GM23338 (cell line): ENCODE measurements around the gene YES1. TPM values are rescaled to one million over a fixed set of nuclear protein-coding genes. Genes with fewer than 3 reads are reported as not detected.

ENCODE experiments used
- ATAC-seq: fragments of 200-7000 bp; cut with Tn5 transposase; 3 replicates; pipeline ENCODE4 v1.9.1; 2020
- DNase-seq: peaks from one replicate; pipeline ENCODE4 v3.0.0-alpha.2; 2015; ENCODE audit warnings: low spot score
- H2AFZ ChIP-seq: fragments of 200-600 bp; sonication (generic); 2 replicates; pipeline ENCODE4 v1.8.0; 2016; ENCODE audit warnings: antibody characterized with exemption, mild to moderate bottlenecking, moderate library complexity
- H3F3A ChIP-seq: fragments of 200-600 bp; sonication (generic); replicated peaks from 2 replicates; pipeline ENCODE4 v1.8.0; 2017; ENCODE audit warnings: antibody characterized with exemption, mixed run types, low read depth
- H3K27ac ChIP-seq: fragments of 200-600 bp; sonication (generic); 2 replicates; pipeline ENCODE4 v1.6.1; 2016; ENCODE audit warnings: low read depth
- H3K27me3 ChIP-seq: fragments of 200-600 bp; sonication (generic); 2 replicates; pipeline ENCODE4 v1.8.0; 2016; ENCODE audit warnings: mild to moderate bottlenecking, mixed run types, moderate library complexity; ENCODE audit not compliant: insufficient read depth
- H3K36me3 ChIP-seq: fragments of 200-600 bp; sonication (generic); 2 replicates; pipeline ENCODE4 v1.8.0; 2016; ENCODE audit warnings: mild to moderate bottlenecking; ENCODE audit not compliant: insufficient read depth
- H3K4me1 ChIP-seq: fragments of 200-600 bp; sonication (generic); 2 replicates; pipeline ENCODE4 v1.8.0; 2016; ENCODE audit warnings: mild to moderate bottlenecking, moderate library complexity; ENCODE audit not compliant: insufficient read depth
- H3K4me2 ChIP-seq: fragments of 200-600 bp; sonication (generic); 2 replicates; pipeline ENCODE4 v1.7.1; 2017; ENCODE audit warnings: mixed run types
- H3K4me3 ChIP-seq: fragments of 200-600 bp; sonication (generic); 2 replicates; pipeline ENCODE4 v1.6.1; 2016; ENCODE audit warnings: mixed run types
- H3K79me2 ChIP-seq: fragments of 200-600 bp; sonication (generic); replicated peaks from 2 replicates; pipeline ENCODE4 v1.8.0; 2017; ENCODE audit warnings: mild to moderate bottlenecking; ENCODE audit not compliant: insufficient read depth
- H3K9me2 ChIP-seq: fragments of 200-600 bp; sonication (generic); 2 replicates; pipeline ENCODE4 v1.8.0; 2017; ENCODE audit not compliant: insufficient read depth
- H4K20me1 ChIP-seq: fragments of 200-600 bp; sonication (generic); replicated peaks from 2 replicates; pipeline ENCODE4 v1.8.0; 2017; ENCODE audit warnings: mild to moderate bottlenecking; ENCODE audit not compliant: insufficient read depth
- H3K27ac Mint-ChIP-seq: 2 replicates; pipeline ENCODE4 v1.8.0; 2020; ENCODE audit warnings: inconsistent platforms, mild to moderate bottlenecking, moderate library complexity, mixed read lengths
- H3K27me3 Mint-ChIP-seq: 3 replicates; pipeline ENCODE4 v1.8.0; 2022; ENCODE audit warnings: low read depth, mild to moderate bottlenecking, moderate library complexity, mixed read lengths, inconsistent platforms; ENCODE audit not compliant: insufficient read depth, poor library complexity
- H3K36me3 Mint-ChIP-seq: 3 replicates; pipeline ENCODE4 v1.8.0; 2021; ENCODE audit warnings: low read depth, mild to moderate bottlenecking, inconsistent platforms, moderate library complexity, mixed read lengths
- H3K4me1 Mint-ChIP-seq: 3 replicates; pipeline ENCODE4 v1.8.0; 2020; ENCODE audit warnings: mild to moderate bottlenecking, inconsistent platforms, mixed read lengths
- H3K4me3 Mint-ChIP-seq: 3 replicates; pipeline ENCODE4 v1.8.0; 2021; ENCODE audit warnings: moderate library complexity, mild to moderate bottlenecking, inconsistent platforms, mixed read lengths
- H3K9me3 Mint-ChIP-seq: 3 replicates; pipeline ENCODE4 v1.8.0; 2020; ENCODE audit warnings: moderate library complexity, mild to moderate bottlenecking, inconsistent platforms, mixed read lengths
- CREB1 ChIP-seq: fragments of 250-450 bp; sonication (Bioruptor Pico); IDR thresholded peaks from 2 replicates; pipeline ENCODE4 v1.5.0; 2020; ENCODE audit warnings: low read depth, mild to moderate bottlenecking, moderate library complexity
- EZH2 ChIP-seq: fragments of 200-600 bp; sonication (generic); IDR thresholded peaks from one replicate; pipeline ENCODE4 v1.8.0; 2017; ENCODE audit warnings: antibody characterized with exemption, mild to moderate bottlenecking, low read depth; ENCODE audit not compliant: unreplicated experiment
- EZH2phosphoT487 ChIP-seq: fragments of 200-600 bp; sonication (generic); IDR thresholded peaks from one replicate; pipeline ENCODE4 v1.8.1; 2018; ENCODE audit warnings: antibody characterized with exemption; ENCODE audit not compliant: unreplicated experiment
- JUNB ChIP-seq: IDR thresholded peaks from one replicate; pipeline ENCODE4 v1.6.1; 2016; ENCODE audit warnings: antibody characterized with exemption; ENCODE audit not compliant: unreplicated experiment
- NANOG ChIP-seq: IDR thresholded peaks from 2 replicates; pipeline ENCODE4 v1.6.1; 2016; ENCODE audit warnings: antibody characterized with exemption, borderline replicate concordance
- POLR2AphosphoS5 ChIP-seq: IDR thresholded peaks from 2 replicates; pipeline ENCODE4 v1.6.1; 2016; ENCODE audit warnings: antibody characterized with exemption, low read depth
- STAT1 ChIP-seq: IDR thresholded peaks from one replicate; pipeline ENCODE4 v1.6.1; 2016; ENCODE audit warnings: antibody characterized with exemption; ENCODE audit not compliant: unreplicated experiment
- ZNF114 ChIP-seq: fragments of 250-450 bp; sonication (Bioruptor Pico); IDR thresholded peaks from 2 replicates; pipeline ENCODE4 v1.5.0; 2020; ENCODE audit warnings: mild to moderate bottlenecking, moderate library complexity
- ZNF331 ChIP-seq: fragments of 250-450 bp; sonication (Bioruptor Pico); IDR thresholded peaks from 2 replicates; pipeline ENCODE4 v1.5.0; 2020; ENCODE audit warnings: low read depth, mild to moderate bottlenecking, moderate library complexity
- polyA plus RNA-seq: library from polyadenylated mRNA; unstranded; fragments of >200 nt; fragmentation: Nextera tagmentation; extraction: Ambion mirVana; gene quantifications from 2 replicates; pipeline ENCODE4 v1.2.1, GENCODE V29; 2016
- total RNA-seq: library from RNA; depleted of rRNA; stranded (reverse); fragments of >200 nt; shearing (Covaris generic); gene quantifications from 2 replicates; pipeline ENCODE4 v1.2.3, GENCODE V29; 2014
- TF ChIP-seq, protein P1 (sequence below), 2 experiments: fragments of 200-600 bp in 1 of 2; sonication (generic) in 1 of 2; conservative IDR thresholded peaks; 2 replicates each; pipeline versions ENCODE4 v1.5.1 to v1.6.1; 2016 to 2017; ENCODE audit warnings: antibody characterized with exemption in 2 of 2, low read depth in 2 of 2, mild to moderate bottlenecking in 2 of 2, moderate library complexity in 1 of 2
- TF ChIP-seq, protein P2 (sequence below): fragments of 250-450 bp; sonication (Bioruptor Pico); IDR thresholded peaks from 2 replicates; pipeline ENCODE4 v1.5.0; 2020; ENCODE audit warnings: mild to moderate bottlenecking, moderate library complexity
- TF ChIP-seq, protein P3 (sequence below): IDR thresholded peaks from one replicate; pipeline ENCODE4 v1.6.1; 2018; ENCODE audit warnings: antibody characterized with exemption; ENCODE audit not compliant: unreplicated experiment

YES1 gene
- total and polyA plus RNA-seq, 2 experiments from 2014 or later, result 25.4 to 327 TPM

DNA sequence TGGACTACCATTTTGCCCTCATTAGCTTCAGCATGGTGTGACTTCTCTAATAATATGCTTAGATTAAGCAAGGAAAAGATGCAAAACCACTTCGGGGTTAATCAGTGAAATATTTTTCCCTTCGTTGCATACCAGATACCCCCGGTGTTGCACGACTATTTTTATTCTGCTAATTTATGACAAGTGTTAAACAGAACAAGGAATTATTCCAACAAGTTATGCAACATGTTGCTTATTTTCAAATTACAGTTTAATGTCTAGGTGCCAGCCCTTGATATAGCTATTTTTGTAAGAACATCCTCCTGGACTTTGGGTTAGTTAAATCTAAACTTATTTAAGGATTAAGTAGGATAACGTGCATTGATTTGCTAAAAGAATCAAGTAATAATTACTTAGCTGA, 138.3 kb downstream of the YES1 start:
- H3K79me2 ChIP-seq, result no peaks in the 10 kb centered on the region
- H3F3A ChIP-seq, result peaks cover 7% of the 10 kb centered on the region; the same call in 1 of the 2 replicates
- H2AFZ ChIP-seq, result no peak overlapping the region
- no peaks in the 10 kb centered on the region for H3K4me1 ChIP-seq
- H3K4me3 Mint-ChIP-seq, result no peak overlapping the region
- H4K20me1 ChIP-seq, result no peaks in the 10 kb centered on the region; the same call in 1 of the 2 replicates
- peaks cover 88% of the 10 kb centered on the region for H3K36me3 Mint-ChIP-seq
- no peaks in the 10 kb centered on the region for H3K9me2 ChIP-seq
- no peak for ATAC-seq
- H3K27ac Mint-ChIP-seq, result no peak overlapping the region
- H3K27ac ChIP-seq, result no peak overlapping the region
- peaks cover 60% of the 10 kb centered on the region for H3K36me3 ChIP-seq
- no peaks in the 10 kb centered on the region for H3K9me3 Mint-ChIP-seq
- TF ChIP-seq NANOG (no peak), EZH2 (no peak), ZNF114 (CRISPR knock-in tag) (no peak), ZNF331 (no peak), STAT1 (no peak), EZH2phosphoT487 (no peak), JUNB (no peak), CREB1 (CRISPR knock-in tag) (no peak), POLR2AphosphoS5 (no peak)
- TF ChIP-seq, protein P1, sequence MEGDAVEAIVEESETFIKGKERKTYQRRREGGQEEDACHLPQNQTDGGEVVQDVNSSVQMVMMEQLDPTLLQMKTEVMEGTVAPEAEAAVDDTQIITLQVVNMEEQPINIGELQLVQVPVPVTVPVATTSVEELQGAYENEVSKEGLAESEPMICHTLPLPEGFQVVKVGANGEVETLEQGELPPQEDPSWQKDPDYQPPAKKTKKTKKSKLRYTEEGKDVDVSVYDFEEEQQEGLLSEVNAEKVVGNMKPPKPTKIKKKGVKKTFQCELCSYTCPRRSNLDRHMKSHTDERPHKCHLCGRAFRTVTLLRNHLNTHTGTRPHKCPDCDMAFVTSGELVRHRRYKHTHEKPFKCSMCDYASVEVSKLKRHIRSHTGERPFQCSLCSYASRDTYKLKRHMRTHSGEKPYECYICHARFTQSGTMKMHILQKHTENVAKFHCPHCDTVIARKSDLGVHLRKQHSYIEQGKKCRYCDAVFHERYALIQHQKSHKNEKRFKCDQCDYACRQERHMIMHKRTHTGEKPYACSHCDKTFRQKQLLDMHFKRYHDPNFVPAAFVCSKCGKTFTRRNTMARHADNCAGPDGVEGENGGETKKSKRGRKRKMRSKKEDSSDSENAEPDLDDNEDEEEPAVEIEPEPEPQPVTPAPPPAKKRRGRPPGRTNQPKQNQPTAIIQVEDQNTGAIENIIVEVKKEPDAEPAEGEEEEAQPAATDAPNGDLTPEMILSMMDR (conservative IDR thresholded peaks at IDR 0.05; ENCODE audit: low read depth in 2 of 2), result no peak
- TF ChIP-seq, protein P2, sequence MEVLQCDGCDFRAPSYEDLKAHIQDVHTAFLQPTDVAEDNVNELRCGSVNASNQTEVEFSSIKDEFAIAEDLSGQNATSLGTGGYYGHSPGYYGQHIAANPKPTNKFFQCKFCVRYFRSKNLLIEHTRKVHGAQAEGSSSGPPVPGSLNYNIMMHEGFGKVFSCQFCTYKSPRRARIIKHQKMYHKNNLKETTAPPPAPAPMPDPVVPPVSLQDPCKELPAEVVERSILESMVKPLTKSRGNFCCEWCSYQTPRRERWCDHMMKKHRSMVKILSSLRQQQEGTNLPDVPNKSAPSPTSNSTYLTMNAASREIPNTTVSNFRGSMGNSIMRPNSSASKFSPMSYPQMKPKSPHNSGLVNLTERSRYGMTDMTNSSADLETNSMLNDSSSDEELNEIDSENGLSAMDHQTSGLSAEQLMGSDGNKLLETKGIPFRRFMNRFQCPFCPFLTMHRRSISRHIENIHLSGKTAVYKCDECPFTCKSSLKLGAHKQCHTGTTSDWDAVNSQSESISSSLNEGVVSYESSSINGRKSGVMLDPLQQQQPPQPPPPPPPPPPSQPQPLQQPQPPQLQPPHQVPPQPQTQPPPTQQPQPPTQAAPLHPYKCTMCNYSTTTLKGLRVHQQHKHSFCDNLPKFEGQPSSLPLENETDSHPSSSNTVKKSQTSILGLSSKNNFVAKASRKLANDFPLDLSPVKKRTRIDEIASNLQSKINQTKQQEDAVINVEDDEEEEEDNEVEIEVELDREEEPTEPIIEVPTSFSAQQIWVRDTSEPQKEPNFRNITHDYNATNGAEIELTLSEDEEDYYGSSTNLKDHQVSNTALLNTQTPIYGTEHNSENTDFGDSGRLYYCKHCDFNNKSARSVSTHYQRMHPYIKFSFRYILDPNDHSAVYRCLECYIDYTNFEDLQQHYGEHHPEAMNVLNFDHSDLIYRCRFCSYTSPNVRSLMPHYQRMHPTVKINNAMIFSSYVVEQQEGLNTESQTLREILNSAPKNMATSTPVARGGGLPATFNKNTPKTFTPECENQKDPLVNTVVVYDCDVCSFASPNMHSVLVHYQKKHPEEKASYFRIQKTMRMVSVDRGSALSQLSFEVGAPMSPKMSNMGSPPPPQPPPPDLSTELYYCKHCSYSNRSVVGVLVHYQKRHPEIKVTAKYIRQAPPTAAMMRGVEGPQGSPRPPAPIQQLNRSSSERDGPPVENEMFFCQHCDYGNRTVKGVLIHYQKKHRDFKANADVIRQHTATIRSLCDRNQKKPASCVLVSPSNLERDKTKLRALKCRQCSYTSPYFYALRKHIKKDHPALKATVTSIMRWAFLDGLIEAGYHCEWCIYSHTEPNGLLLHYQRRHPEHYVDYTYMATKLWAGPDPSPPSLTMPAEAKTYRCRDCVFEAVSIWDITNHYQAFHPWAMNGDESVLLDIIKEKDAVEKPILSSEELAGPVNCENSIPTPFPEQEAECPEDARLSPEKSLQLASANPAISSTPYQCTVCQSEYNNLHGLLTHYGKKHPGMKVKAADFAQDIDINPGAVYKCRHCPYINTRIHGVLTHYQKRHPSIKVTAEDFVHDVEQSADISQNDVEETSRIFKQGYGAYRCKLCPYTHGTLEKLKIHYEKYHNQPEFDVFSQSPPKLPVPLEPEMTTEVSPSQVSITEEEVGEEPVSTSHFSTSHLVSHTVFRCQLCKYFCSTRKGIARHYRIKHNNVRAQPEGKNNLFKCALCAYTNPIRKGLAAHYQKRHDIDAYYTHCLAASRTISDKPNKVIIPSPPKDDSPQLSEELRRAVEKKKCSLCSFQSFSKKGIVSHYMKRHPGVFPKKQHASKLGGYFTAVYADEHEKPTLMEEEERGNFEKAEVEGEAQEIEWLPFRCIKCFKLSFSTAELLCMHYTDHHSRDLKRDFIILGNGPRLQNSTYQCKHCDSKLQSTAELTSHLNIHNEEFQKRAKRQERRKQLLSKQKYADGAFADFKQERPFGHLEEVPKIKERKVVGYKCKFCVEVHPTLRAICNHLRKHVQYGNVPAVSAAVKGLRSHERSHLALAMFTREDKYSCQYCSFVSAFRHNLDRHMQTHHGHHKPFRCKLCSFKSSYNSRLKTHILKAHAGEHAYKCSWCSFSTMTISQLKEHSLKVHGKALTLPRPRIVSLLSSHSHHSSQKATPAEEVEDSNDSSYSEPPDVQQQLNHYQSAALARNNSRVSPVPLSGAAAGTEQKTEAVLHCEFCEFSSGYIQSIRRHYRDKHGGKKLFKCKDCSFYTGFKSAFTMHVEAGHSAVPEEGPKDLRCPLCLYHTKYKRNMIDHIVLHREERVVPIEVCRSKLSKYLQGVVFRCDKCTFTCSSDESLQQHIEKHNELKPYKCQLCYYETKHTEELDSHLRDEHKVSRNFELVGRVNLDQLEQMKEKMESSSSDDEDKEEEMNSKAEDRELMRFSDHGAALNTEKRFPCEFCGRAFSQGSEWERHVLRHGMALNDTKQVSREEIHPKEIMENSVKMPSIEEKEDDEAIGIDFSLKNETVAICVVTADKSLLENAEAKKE (CRISPR knock-in tag), result no peak
- TF ChIP-seq, protein P3, sequence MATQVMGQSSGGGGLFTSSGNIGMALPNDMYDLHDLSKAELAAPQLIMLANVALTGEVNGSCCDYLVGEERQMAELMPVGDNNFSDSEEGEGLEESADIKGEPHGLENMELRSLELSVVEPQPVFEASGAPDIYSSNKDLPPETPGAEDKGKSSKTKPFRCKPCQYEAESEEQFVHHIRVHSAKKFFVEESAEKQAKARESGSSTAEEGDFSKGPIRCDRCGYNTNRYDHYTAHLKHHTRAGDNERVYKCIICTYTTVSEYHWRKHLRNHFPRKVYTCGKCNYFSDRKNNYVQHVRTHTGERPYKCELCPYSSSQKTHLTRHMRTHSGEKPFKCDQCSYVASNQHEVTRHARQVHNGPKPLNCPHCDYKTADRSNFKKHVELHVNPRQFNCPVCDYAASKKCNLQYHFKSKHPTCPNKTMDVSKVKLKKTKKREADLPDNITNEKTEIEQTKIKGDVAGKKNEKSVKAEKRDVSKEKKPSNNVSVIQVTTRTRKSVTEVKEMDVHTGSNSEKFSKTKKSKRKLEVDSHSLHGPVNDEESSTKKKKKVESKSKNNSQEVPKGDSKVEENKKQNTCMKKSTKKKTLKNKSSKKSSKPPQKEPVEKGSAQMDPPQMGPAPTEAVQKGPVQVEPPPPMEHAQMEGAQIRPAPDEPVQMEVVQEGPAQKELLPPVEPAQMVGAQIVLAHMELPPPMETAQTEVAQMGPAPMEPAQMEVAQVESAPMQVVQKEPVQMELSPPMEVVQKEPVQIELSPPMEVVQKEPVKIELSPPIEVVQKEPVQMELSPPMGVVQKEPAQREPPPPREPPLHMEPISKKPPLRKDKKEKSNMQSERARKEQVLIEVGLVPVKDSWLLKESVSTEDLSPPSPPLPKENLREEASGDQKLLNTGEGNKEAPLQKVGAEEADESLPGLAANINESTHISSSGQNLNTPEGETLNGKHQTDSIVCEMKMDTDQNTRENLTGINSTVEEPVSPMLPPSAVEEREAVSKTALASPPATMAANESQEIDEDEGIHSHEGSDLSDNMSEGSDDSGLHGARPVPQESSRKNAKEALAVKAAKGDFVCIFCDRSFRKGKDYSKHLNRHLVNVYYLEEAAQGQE, result no peak
- DNase-seq, result no peak
- peaks cover 11% of the 10 kb centered on the region for H3K27me3 Mint-ChIP-seq
- H3K4me2 ChIP-seq, result no peak overlapping the region
- H3K4me1 Mint-ChIP-seq, result no peaks in the 10 kb centered on the region
- H3K27me3 ChIP-seq, result no peaks in the 10 kb centered on the region
- no peak overlapping the region for H3K4me3 ChIP-seq
